Measurements from ENCODE around the gene OSBPL3.

The OSBPL3 gene

GRCh38 chr7:24778543-24779282 lies 201.3 kb downstream of the OSBPL3 start:
- Histone ChIP-seq H3K4me3 (ENCODE audit: low read length) (no peak overlapping the region), H3K9ac (ENCODE audit: low read depth, low read length) (no peak overlapping the region), H3K36me3 (ENCODE audit: insufficient read depth, low read length) (no peaks in the 10 kb centered on the region), H3K4me2 (ENCODE audit: low read length) (peak overlapping the region; percentile 22), H3K4me1 (ENCODE audit: control insufficient read depth, insufficient read depth, low read length) (peaks cover 13% of the 10 kb centered on the region), H3K9me3 (replicated peaks; ENCODE audit: low read length) (no peaks in the 10 kb centered on the region), H3K27me3 (ENCODE audit: control insufficient read depth, insufficient read depth, low read length) (no peaks in the 10 kb centered on the region)

- Histone ChIP-seq H3K4me2 (ENCODE audit: low read length) (no peak overlapping the region), H3K9me3 (replicated peaks; ENCODE audit: low read length) (no peaks in the 10 kb centered on the region), H3K4me3 (ENCODE audit: low read length) (no peak overlapping the region), H3K27me3 (ENCODE audit: control insufficient read depth, insufficient read depth, low read length) (no peaks in the 10 kb centered on the region), H3K36me3 (ENCODE audit: insufficient read depth, low read length) (no peaks in the 10 kb centered on the region), H3K4me1 (ENCODE audit: control insufficient read depth, insufficient read depth, low read length) (peaks cover 13% of the 10 kb centered on the region), H3K9ac (ENCODE audit: low read depth, low read length) (no peak overlapping the region)
These were observed 202.2 kb downstream of the OSBPL3 start for GRCh38 chr7:24777806-24778205.

- Histone ChIP-seq H3K9ac (ENCODE audit: low read depth, low read length) (no peak overlapping the region), H3K4me1 (ENCODE audit: control insufficient read depth, insufficient read depth, low read length) (peaks cover 4% of the 10 kb centered on the region), H3K9me3 (replicated peaks; ENCODE audit: low read length) (no peaks in the 10 kb centered on the region), H3K4me2 (ENCODE audit: low read length) (no peak overlapping the region), H3K4me3 (ENCODE audit: low read length) (no peak overlapping the region), H3K27me3 (ENCODE audit: control insufficient read depth, insufficient read depth, low read length) (no peaks in the 10 kb centered on the region), H3K36me3 (ENCODE audit: insufficient read depth, low read length) (no peaks in the 10 kb centered on the region)
These were observed 206.3 kb downstream of the OSBPL3 start for GRCh38 chr7:24773646-24774045.

- Histone ChIP-seq H3K4me2 (ENCODE audit: low read length) (no peak overlapping the region), H3K9me3 (replicated peaks; ENCODE audit: low read length) (no peaks in the 10 kb centered on the region), H3K36me3 (ENCODE audit: insufficient read depth, low read length) (no peaks in the 10 kb centered on the region), H3K27me3 (ENCODE audit: control insufficient read depth, insufficient read depth, low read length) (no peaks in the 10 kb centered on the region), H3K4me1 (ENCODE audit: control insufficient read depth, insufficient read depth, low read length) (no peaks in the 10 kb centered on the region), H3K4me3 (ENCODE audit: low read length) (no peak overlapping the region), H3K9ac (ENCODE audit: low read depth, low read length) (no peak overlapping the region)
These were observed 210.1 kb downstream of the OSBPL3 start for GRCh38 chr7:24769851-24770250.

- Histone ChIP-seq H3K4me1 (ENCODE audit: control insufficient read depth, insufficient read depth, low read length) (no peaks in the 10 kb centered on the region), H3K9ac (ENCODE audit: low read depth, low read length) (no peak overlapping the region), H3K4me2 (ENCODE audit: low read length) (no peak overlapping the region), H3K27me3 (ENCODE audit: control insufficient read depth, insufficient read depth, low read length) (no peaks in the 10 kb centered on the region), H3K9me3 (replicated peaks; ENCODE audit: low read length) (no peaks in the 10 kb centered on the region), H3K36me3 (ENCODE audit: insufficient read depth, low read length) (no peaks in the 10 kb centered on the region), H3K4me3 (ENCODE audit: low read length) (no peak overlapping the region)
These were observed 210.8 kb downstream of the OSBPL3 start for GRCh38 chr7:24769014-24769830.

GRCh38 chr7:24767878-24768569 lies 212.0 kb downstream of the OSBPL3 start:
- Histone ChIP-seq H3K36me3 (ENCODE audit: insufficient read depth, low read length) (no peaks in the 10 kb centered on the region), H3K4me1 (ENCODE audit: control insufficient read depth, insufficient read depth, low read length) (no peaks in the 10 kb centered on the region), H3K4me3 (ENCODE audit: low read length) (no peak overlapping the region), H3K9me3 (replicated peaks; ENCODE audit: low read length) (no peaks in the 10 kb centered on the region), H3K4me2 (ENCODE audit: low read length) (no peak overlapping the region), H3K27me3 (ENCODE audit: control insufficient read depth, insufficient read depth, low read length) (no peaks in the 10 kb centered on the region), H3K9ac (ENCODE audit: low read depth, low read length) (no peak overlapping the region)

GRCh38 chr7:24764972-24765744 lies 214.8 kb downstream of the OSBPL3 start:
- Histone ChIP-seq H3K4me2 (ENCODE audit: low read length) (no peak overlapping the region), H3K4me1 (ENCODE audit: control insufficient read depth, insufficient read depth, low read length) (no peaks in the 10 kb centered on the region), H3K9me3 (replicated peaks; ENCODE audit: low read length) (no peaks in the 10 kb centered on the region), H3K9ac (ENCODE audit: low read depth, low read length) (no peak overlapping the region), H3K36me3 (ENCODE audit: insufficient read depth, low read length) (no peaks in the 10 kb centered on the region), H3K4me3 (ENCODE audit: low read length) (no peak overlapping the region), H3K27me3 (ENCODE audit: control insufficient read depth, insufficient read depth, low read length) (no peaks in the 10 kb centered on the region)

- H3K4me3 ChIP-seq (ENCODE audit: low read length): no peak overlapping the region
- no peaks in the 10 kb centered on the region for H3K9me3 ChIP-seq (replicated peaks; ENCODE audit: low read length)
- H3K36me3 ChIP-seq (ENCODE audit: insufficient read depth, low read length): no peaks in the 10 kb centered on the region
- no peaks in the 10 kb centered on the region for H3K27me3 ChIP-seq (ENCODE audit: control insufficient read depth, insufficient read depth, low read length)
- H3K4me2 ChIP-seq (ENCODE audit: low read length): no peak overlapping the region
- no peaks in the 10 kb centered on the region for H3K4me1 ChIP-seq (ENCODE audit: control insufficient read depth, insufficient read depth, low read length)
- H3K9ac ChIP-seq (ENCODE audit: low read depth, low read length): no peak overlapping the region
These were observed 216.0 kb downstream of the OSBPL3 start for GRCh38 chr7:24764011-24764410.

GRCh38 chr7:24763303-24763901 lies 216.6 kb downstream of the OSBPL3 start:
- Histone ChIP-seq H3K4me3 (ENCODE audit: low read length) (no peak overlapping the region), H3K9me3 (replicated peaks; ENCODE audit: low read length) (no peaks in the 10 kb centered on the region), H3K36me3 (ENCODE audit: insufficient read depth, low read length) (no peaks in the 10 kb centered on the region), H3K9ac (ENCODE audit: low read depth, low read length) (no peak overlapping the region), H3K4me1 (ENCODE audit: control insufficient read depth, insufficient read depth, low read length) (peaks cover under 1% of the 10 kb centered on the region), H3K4me2 (ENCODE audit: low read length) (no peak overlapping the region), H3K27me3 (ENCODE audit: control insufficient read depth, insufficient read depth, low read length) (no peaks in the 10 kb centered on the region)

- no peak overlapping the region for H3K9ac ChIP-seq (ENCODE audit: low read depth, low read length)
- no peaks in the 10 kb centered on the region for H3K9me3 ChIP-seq (replicated peaks; ENCODE audit: low read length)
- H3K4me2 ChIP-seq (ENCODE audit: low read length): no peak overlapping the region
- H3K4me1 ChIP-seq (ENCODE audit: control insufficient read depth, insufficient read depth, low read length): peaks cover 7% of the 10 kb centered on the region
- no peak overlapping the region for H3K4me3 ChIP-seq (ENCODE audit: low read length)
- H3K36me3 ChIP-seq (ENCODE audit: insufficient read depth, low read length): no peaks in the 10 kb centered on the region
- no peaks in the 10 kb centered on the region for H3K27me3 ChIP-seq (ENCODE audit: control insufficient read depth, insufficient read depth, low read length)
These were observed 217.2 kb downstream of the OSBPL3 start for GRCh38 chr7:24762771-24763170.

- H3K4me1 ChIP-seq (ENCODE audit: control insufficient read depth, insufficient read depth, low read length): peaks cover 19% of the 10 kb centered on the region
- H3K9me3 ChIP-seq (replicated peaks; ENCODE audit: low read length): no peaks in the 10 kb centered on the region
- H3K27me3 ChIP-seq (ENCODE audit: control insufficient read depth, insufficient read depth, low read length): no peaks in the 10 kb centered on the region
- H3K36me3 ChIP-seq (ENCODE audit: insufficient read depth, low read length): no peaks in the 10 kb centered on the region
- H3K4me2 ChIP-seq (ENCODE audit: low read length): no peak overlapping the region
- no peak overlapping the region for H3K4me3 ChIP-seq (ENCODE audit: low read length)
- H3K9ac ChIP-seq (ENCODE audit: low read depth, low read length): no peak overlapping the region
These were observed 219.0 kb downstream of the OSBPL3 start for GRCh38 chr7:24760968-24761367.
